HG03354 (cell line): ENCODE measurements around the gene HS6ST2.

Experiments used
- ATAC-seq: cut with Tn5 transposase; IDR thresholded peaks from one replicate; pipeline ENCODE4 v1.9.1; 2021; ENCODE audit warnings: mild to moderate bottlenecking; ENCODE audit not compliant: unreplicated experiment, poor library complexity, severe bottlenecking

Gene HS6ST2

DNA sequence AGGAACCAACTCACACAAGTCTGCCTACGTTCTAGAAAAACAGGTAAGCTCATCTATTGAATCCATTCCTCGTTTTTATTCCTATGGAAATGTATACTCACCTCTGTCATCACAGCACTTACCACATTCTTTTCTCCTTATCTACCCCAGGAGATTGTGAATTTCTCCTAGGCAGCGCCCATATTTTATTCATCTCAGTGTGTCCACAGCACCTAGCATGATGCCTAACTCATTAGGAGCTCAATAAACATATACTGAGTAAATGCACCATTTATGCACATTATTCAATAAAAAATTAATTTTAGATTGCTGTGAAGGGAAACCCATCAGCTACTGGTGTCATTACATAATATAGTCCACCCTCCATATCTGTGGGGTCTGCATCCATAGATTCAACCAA lies 363.4 kb downstream of the HS6ST2 start:
- ATAC-seq: no peak

DNA sequence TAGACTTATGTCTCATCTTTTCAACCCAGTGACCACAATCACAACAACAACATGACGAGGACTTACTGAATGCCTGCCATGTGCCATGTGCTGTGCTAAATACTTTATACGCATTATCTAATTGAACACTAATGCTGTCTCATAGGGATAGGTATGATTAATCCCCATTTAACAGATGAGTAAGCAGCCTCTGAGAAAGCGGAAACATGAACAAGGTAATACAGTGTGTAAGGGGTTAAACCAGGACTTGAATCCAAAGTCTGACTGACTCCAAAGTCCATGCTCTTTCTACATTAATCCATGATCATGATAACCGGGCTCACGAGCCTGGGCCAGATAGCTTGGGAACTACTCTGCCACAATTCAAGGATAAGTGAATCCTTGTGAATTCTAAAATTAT lies 364.3 kb downstream of the HS6ST2 start:
- ATAC-seq: no peak

DNA sequence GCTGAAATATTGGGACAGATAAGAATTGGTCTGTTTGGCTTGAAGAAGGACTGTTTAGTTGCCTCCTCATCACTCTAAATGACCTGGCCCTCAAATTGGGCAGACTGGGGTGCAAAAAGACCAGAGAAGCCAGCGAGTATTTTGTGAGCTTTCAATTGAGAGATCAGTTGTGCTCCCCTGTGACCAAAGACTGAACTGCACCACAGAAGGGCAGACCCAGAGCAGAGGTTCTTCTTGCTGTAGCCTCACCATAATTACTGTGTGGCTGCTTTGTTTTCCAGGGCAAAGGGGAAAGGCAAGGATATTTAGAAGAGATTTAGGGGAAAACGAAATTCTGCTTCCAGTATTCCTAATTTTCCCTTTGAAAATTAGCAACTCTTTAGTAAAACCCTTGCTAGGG lies 365.5 kb downstream of the HS6ST2 start:
- ATAC-seq: no peak

DNA sequence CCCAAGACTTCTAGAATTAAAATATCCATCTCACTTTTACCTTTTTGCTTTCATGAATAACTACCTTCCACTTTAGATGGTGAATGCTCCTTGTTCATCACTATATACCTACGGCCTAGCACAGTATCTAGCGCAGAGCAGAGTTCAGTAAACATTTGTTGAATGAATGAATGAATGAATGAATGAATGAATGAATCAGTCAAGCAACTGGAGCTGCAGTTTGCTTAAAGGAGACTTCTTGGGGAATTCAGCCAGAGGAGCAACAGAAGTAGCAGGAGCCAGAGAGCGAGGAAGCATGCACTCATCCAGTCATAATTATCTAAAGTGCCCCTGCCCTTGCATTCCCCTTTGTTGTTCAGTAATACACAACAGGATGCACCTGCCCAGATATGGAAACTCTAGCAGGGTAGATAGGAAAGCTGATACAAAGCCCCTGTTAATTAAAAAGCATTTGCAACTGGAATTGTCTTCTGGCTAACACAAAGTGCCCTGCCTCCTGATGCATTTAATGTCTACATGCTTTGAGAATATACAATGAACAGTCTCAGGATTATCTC lies 366.6 kb downstream of the HS6ST2 start:
- ATAC-seq: no peak

DNA sequence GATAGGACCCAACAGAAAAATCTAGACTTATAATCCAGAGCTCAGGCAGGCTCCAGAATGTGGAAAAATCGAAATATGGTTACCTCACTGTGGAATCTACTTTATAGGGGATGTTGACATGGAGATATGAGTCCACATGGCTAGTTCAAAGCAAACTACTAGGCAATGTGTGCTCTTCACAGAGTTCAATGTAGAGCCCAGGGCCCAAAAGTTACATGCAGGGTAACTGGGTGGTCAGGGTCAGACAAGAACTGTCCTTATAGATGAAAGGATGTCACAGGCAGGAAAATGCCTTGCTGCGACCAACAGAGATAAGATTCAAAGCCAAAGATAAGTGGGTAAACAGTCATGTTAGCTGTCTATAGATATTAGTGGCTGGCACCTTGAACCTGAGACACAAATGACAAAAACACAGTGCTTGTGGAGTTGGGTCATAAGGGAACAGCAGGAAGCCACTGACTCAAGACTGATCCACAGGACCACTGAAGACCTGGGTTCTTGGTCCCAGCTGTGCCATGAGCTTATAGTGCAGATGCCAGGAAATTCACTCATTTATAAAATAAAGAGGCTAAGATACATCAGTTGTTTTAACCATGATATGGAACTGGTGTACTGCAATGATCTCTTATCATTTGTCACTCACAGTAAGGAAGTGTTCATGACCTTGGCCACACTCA lies 367.9 kb downstream of the HS6ST2 start:
- ATAC-seq: no peak

DNA sequence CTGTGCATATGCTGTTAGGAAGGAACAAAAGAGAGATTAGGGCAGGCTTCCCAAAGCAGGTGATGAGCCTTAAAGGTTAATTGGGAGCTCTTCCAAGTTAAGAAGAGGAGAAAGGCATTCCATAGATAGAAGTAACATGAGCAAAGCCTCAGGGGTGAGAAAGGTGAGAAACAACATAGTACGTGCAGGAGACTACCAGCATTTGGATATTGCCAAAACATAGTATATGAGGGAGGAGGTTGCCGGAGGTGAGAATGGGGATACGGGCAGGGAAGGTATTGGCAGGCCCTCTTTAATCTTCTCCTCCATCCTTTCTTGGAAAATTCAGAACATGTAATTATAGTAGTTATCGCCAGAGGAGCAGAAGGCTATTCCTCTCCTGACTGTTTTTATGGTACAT lies 373.5 kb downstream of the HS6ST2 start:
- ATAC-seq: no peak

DNA sequence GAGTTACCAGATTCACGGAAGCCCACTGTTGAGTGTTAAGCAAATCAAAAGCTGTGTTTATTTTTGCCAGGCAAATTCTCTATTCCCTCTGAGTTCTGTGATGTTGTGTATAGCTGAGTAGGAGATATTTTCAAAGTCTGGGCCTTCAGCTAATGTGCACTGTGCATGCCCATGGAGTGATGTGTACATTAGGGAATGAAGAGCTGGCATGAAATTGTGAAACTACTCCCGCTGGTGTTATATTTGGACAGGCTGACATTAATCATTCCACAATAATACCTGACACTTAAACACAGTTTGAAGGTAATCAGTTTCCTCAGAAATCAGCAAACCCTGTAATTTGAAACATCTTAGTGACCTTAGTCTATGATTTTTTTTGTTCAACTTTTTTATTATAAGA lies 381.5 kb downstream of the HS6ST2 start:
- no peak for ATAC-seq
